SW 1271 (cell line): ENCODE data around the gene MAPK10.
"Not testable (repeated sequence)": the region's sequence is repeated elsewhere in the genome, so short reads cannot be mapped to it uniquely, and the experiment has no call there.

Experiments used
- DNase-seq, 2 experiments: peaks; one replicate each; lab custom pipeline; 2025; lab: John Stamatoyannopoulos, UW

Gene MAPK10

GRCh38 chr4:86184216-86184900 lies 175.5 kb downstream of the MAPK10 start:
- no peak for DNase-seq

GRCh38 chr4:86181585-86181984 lies 178.3 kb downstream of the MAPK10 start:
- DNase-seq = no peak

- DNase-seq = no peak
Observed at GRCh38 chr4:86178211-86178610, 181.6 kb downstream of the MAPK10 start.

GRCh38 chr4:86174506-86174905 lies 185.3 kb downstream of the MAPK10 start:
- no peak for DNase-seq

- DNase-seq = not testable (repeated sequence)
Observed at GRCh38 chr4:86168335-86168734, 191.5 kb downstream of the MAPK10 start.

- DNase-seq = no peak
Observed at GRCh38 chr4:86160426-86160825, 199.4 kb downstream of the MAPK10 start.

GRCh38 chr4:86159216-86159615 lies 200.6 kb downstream of the MAPK10 start:
- no peak for DNase-seq

GRCh38 chr4:86156531-86156930 lies 203.3 kb downstream of the MAPK10 start:
- no peak for DNase-seq

GRCh38 chr4:86155766-86156165 lies 204.1 kb downstream of the MAPK10 start:
- DNase-seq = no peak

- no peak for DNase-seq
Observed at GRCh38 chr4:86152454-86152853, 207.4 kb downstream of the MAPK10 start.

- no peak for DNase-seq
Observed at GRCh38 chr4:86151196-86151595, 208.7 kb downstream of the MAPK10 start.

GRCh38 chr4:86141161-86141560 lies 218.7 kb downstream of the MAPK10 start:
- no peak for DNase-seq

- DNase-seq = no peak
Observed at GRCh38 chr4:86132468-86132867, 227.4 kb downstream of the MAPK10 start.

- DNase-seq = no peak
Observed at GRCh38 chr4:86131456-86131855, 228.4 kb downstream of the MAPK10 start.

- no peak for DNase-seq
Observed at GRCh38 chr4:86130160-86130933, 229.5 kb downstream of the MAPK10 start.

GRCh38 chr4:86129546-86129945 lies 230.3 kb downstream of the MAPK10 start:
- no peak for DNase-seq

GRCh38 chr4:86122404-86122803 lies 237.4 kb downstream of the MAPK10 start:
- DNase-seq = no peak

GRCh38 chr4:86118711-86119110 lies 241.1 kb downstream of the MAPK10 start:
- DNase-seq = no peak

- DNase-seq = no peak
Observed at GRCh38 chr4:86117705-86118302, 242.0 kb downstream of the MAPK10 start.

GRCh38 chr4:86114563-86114962 lies 245.3 kb downstream of the MAPK10 start:
- no peak for DNase-seq

- DNase-seq = no peak
Observed at GRCh38 chr4:86108834-86109233, 251.0 kb downstream of the MAPK10 start.

- no peak for DNase-seq
Observed at GRCh38 chr4:86108137-86108536, 251.7 kb downstream of the MAPK10 start.

- no peak for DNase-seq
Observed at GRCh38 chr4:86107112-86107511, 252.7 kb downstream of the MAPK10 start.
